ENCODE measurements around the gene C5orf34. TPM values are rescaled to one million over a fixed set of nuclear protein-coding genes. Genes with fewer than 3 reads are reported as not detected.

C5orf34 gene, protein sequence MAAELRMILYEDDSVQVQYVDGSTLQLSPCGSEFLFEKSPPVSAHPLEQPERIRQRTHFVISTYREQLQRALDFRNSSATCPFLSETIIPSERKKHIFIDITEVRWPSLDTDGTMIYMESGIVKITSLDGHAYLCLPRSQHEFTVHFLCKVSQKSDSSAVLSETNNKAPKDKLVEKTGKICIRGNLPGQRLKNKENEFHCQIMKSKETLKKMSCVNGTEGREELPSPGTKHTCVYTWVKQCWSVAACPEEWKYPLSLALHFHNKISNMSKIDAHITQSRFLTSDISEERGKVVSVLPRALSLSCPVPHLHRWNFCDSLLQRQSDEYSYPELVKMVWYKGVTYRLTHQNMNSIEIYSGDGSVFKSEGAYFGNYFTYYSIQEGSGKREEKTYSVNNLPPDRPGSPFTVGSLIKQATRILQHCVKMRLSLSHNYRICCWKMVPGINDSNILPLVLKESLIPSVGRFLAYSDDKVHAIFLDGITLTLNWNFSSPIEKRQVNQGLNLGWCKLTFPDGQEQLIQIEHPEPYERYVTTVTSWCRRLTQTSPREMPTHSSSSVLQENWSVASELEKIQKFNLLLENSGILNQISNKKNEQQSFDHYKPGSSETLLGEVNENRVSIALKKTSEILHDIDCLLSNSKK
- total RNA-seq (2022; extraction: Qiagen RNA extraction), result 3.6 to 5.4 TPM (median 4.2 TPM) in 5 replicates

DNA sequence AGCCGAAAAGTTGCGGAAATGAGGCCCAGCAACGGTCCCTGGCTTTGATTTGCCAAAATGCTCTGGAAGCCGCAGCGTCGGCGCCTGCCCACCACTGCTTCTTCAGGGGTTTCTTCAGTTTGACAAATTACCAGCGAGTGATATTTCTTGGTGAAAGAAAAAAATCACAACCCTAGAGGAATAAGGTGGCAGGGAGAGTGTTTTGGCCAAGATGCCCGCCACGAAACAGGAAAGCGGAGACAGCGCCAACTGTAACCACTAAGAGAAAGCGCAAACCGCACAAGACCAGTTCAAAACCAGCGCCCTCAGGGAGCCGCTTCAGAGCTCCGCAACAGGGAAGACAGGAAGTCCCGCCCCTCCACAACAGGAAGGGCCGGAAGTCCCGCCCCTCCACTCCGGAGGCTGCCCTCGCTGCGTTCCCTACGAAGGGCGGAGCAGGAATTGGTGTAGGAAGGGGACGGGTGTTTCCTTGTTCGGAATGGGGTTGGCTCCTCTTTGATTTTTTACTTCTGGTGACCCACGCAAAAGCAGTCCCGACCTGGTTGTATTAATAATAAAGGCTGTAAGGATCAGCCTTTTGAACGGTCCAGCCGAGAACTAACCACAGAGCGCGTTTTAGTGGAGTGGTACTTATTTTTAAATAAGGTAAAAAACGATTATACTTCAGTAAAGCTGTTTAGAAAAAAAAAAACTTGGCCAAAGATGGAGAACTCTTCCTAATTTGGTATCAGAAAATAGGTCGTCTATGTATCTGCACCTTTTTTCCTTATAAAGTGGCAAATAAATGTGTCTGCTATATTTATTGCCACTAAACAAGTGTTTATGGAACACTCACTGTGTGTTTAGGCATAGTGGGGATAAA is at the start of gene C5orf34:
Gene C5orf34 (minus strand): TSS at position 333 of the 862 bp plus-strand sequence. CDS start 5,809 bp downstream, outside the sequence.

DNA sequence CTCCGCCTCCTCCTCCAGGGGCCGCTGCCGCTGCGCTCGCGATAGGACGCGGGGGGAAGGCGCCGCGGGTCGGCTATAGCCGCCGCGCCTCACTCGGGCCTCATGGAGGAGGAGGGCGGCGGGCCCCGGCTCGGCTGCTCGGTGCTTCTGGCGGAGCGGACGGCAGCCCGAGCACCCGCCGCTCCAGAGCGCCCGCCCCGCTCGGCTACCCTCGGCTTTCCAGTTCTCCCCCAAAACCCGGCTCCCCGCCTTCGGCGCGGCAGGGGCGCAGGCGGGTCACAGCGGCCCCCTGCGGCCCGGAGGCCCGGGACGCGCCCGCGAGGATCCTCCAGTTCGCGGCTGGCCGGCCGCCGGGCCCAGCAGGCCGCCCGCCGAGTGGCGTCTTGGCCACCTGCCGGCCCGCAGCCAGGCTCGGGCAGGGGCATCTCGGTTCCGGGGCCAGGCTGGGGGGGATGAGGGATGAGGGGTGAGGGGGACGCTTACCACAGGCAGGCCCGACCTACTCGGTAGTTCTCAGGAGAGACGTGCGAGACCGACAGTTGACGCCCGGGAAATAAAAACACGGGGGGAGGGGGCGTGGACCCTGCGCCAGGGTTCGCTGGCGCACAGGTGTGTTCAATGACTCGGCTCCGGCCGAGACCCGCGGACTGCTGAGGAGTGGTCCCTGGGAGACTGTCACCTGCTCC is 42.1 kb upstream of the C5orf34 start, which contains the start of gene PAIP1:
Gene PAIP1 (minus strand): TSS at position 221 of the 686 bp plus-strand sequence. CDS start 231 bp downstream, outside the sequence.

DNA sequence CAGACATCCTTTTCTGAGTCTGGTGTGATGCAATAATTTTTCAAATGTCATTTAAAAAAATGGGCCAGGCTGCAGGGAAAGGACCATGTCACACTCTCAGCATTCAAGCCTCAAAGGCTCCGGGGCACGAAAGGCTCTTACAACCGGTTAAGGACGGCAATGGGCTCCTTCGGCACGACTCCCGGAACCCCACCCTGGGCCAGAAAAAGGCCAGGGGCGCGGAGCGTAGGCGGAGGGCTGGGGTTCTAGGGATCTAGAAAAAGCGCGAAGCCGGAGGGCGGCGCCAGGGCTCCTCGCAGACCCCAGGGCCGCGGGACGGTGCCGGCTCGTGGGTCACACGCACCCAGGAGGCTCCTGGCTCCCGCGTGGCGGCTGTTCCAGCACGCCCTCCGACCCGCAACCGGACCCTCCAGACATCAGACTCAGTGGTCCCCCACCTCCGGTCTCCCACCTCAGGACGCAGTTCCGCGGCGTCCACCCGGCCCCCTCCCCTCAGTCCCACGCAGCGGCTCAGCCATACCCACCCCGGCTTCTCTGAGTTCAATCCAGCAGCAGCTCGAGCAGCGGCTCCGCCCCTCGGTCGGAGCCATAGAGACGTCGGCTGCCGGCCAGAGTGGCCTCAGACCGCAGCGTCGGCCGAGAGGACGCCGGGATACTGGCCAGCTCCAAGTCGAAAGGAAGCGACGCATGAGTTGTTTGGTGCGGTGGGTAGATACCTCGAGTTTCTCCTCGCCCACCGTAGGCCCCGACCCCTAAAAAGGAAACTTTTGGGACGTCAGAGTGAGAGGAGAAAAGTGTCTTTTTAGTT is 31.4 kb downstream of the C5orf34 start, which contains the start of gene TMEM267:
Gene TMEM267 (minus strand): TSS at position 568 of the 808 bp plus-strand sequence. CDS start 29,896 bp downstream, outside the sequence.

Other genes with a start within 250 kb of the C5orf34 start
- gene HMGCS1, start 201.7 kb downstream of the C5orf34 start, total RNA-seq (2022; extraction: Qiagen RNA extraction), result 49.7 to 66.3 TPM (median 53.2 TPM) in 5 replicates
- 0.06 to 0.34 TPM (median 0.15 TPM) in 5 replicates for gene CCL28, start 102.8 kb downstream of the C5orf34 start, total RNA-seq (2022; extraction: Qiagen RNA extraction)
- gene TMEM267, start 31.3 kb downstream of the C5orf34 start, total RNA-seq (2022; extraction: Qiagen RNA extraction), result 18.3 to 20.1 TPM (median 19.6 TPM) in 5 replicates
- gene PAIP1, start 41.9 kb upstream of the C5orf34 start, total RNA-seq (2022; extraction: Qiagen RNA extraction), result 98.7 to 108 TPM (median 100 TPM) in 5 replicates
- 10.4 to 14.7 TPM (median 11.3 TPM) in 5 replicates for gene NNT, start 88.0 kb upstream of the C5orf34 start, total RNA-seq (2022; extraction: Qiagen RNA extraction)